Measurements from ENCODE around the gene ITGA7. TPM values are rescaled to one million over a fixed set of nuclear protein-coding genes. Genes with fewer than 3 reads are reported as not detected.

ITGA7 gene
- total and polyA plus RNA-seq, 2 of the 8 experiments (the other 6 are each of a cell fraction or from before 2014, with no cell fraction given): 57.6 to 86.1 TPM

DNA sequence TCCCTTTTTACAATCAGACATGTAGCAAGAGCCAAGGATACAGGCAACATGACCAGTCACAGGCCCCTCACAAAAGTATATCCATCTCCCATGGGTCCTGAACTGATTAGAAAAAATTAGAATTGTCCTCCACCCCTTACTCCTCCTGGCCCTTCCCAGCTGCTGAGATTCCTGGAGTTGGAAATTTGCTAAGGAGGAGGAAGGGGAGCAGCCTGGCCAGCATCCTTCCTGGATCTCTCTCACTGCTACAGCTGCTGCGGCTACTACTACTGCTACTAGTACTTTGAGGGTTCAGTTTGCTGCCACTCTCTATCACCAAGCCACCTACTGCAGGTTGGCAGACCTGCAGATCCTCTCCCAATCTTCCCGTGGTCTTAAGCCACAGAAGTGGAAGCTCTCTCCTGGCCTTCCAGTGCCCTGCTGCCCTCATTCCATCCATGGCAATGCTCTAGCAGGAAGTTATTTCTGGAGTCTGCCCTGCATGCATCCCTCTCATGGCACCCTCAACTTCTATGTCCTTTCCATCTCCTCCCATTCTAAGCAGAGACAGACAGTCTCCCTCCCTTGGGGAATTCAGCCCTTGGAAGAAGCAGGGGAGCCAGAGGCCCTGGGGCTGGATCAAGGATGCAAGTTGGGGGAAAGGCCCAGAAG, 1.0 kb downstream of the ITGA7 start (continued):
- TF ChIP-seq, protein P1, sequence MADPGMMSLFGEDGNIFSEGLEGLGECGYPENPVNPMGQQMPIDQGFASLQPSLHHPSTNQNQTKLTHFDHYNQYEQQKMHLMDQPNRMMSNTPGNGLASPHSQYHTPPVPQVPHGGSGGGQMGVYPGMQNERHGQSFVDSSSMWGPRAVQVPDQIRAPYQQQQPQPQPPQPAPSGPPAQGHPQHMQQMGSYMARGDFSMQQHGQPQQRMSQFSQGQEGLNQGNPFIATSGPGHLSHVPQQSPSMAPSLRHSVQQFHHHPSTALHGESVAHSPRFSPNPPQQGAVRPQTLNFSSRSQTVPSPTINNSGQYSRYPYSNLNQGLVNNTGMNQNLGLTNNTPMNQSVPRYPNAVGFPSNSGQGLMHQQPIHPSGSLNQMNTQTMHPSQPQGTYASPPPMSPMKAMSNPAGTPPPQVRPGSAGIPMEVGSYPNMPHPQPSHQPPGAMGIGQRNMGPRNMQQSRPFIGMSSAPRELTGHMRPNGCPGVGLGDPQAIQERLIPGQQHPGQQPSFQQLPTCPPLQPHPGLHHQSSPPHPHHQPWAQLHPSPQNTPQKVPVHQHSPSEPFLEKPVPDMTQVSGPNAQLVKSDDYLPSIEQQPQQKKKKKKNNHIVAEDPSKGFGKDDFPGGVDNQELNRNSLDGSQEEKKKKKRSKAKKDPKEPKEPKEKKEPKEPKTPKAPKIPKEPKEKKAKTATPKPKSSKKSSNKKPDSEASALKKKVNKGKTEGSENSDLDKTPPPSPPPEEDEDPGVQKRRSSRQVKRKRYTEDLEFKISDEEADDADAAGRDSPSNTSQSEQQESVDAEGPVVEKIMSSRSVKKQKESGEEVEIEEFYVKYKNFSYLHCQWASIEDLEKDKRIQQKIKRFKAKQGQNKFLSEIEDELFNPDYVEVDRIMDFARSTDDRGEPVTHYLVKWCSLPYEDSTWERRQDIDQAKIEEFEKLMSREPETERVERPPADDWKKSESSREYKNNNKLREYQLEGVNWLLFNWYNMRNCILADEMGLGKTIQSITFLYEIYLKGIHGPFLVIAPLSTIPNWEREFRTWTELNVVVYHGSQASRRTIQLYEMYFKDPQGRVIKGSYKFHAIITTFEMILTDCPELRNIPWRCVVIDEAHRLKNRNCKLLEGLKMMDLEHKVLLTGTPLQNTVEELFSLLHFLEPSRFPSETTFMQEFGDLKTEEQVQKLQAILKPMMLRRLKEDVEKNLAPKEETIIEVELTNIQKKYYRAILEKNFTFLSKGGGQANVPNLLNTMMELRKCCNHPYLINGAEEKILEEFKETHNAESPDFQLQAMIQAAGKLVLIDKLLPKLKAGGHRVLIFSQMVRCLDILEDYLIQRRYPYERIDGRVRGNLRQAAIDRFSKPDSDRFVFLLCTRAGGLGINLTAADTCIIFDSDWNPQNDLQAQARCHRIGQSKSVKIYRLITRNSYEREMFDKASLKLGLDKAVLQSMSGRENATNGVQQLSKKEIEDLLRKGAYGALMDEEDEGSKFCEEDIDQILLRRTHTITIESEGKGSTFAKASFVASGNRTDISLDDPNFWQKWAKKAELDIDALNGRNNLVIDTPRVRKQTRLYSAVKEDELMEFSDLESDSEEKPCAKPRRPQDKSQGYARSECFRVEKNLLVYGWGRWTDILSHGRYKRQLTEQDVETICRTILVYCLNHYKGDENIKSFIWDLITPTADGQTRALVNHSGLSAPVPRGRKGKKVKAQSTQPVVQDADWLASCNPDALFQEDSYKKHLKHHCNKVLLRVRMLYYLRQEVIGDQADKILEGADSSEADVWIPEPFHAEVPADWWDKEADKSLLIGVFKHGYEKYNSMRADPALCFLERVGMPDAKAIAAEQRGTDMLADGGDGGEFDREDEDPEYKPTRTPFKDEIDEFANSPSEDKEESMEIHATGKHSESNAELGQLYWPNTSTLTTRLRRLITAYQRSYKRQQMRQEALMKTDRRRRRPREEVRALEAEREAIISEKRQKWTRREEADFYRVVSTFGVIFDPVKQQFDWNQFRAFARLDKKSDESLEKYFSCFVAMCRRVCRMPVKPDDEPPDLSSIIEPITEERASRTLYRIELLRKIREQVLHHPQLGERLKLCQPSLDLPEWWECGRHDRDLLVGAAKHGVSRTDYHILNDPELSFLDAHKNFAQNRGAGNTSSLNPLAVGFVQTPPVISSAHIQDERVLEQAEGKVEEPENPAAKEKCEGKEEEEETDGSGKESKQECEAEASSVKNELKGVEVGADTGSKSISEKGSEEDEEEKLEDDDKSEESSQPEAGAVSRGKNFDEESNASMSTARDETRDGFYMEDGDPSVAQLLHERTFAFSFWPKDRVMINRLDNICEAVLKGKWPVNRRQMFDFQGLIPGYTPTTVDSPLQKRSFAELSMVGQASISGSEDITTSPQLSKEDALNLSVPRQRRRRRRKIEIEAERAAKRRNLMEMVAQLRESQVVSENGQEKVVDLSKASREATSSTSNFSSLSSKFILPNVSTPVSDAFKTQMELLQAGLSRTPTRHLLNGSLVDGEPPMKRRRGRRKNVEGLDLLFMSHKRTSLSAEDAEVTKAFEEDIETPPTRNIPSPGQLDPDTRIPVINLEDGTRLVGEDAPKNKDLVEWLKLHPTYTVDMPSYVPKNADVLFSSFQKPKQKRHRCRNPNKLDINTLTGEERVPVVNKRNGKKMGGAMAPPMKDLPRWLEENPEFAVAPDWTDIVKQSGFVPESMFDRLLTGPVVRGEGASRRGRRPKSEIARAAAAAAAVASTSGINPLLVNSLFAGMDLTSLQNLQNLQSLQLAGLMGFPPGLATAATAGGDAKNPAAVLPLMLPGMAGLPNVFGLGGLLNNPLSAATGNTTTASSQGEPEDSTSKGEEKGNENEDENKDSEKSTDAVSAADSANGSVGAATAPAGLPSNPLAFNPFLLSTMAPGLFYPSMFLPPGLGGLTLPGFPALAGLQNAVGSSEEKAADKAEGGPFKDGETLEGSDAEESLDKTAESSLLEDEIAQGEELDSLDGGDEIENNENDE (IDR thresholded peaks at IDR 0.05; ENCODE audit: insufficient replicate concordance, low read length): no peak
